Right lobe of liver (tissue), 4 donors: ENCODE results near the gene SEPTIN7.

ENCODE experiments used
- POLR2A ChIP-seq: fragments of 450-650 bp; IDR thresholded peaks from one replicate; pipeline ENCODE4 v1.6.1; 2017; ENCODE audit warnings: antibody characterized with exemption, mild to moderate bottlenecking
- TF ChIP-seq, protein P1 (sequence below), 4 donors: fragments of 200-600 bp in 3 of 4; fragments of 450-650 bp in 1 of 4; IDR thresholded peaks; one replicate each; pipeline versions ENCODE4 v1.5.1 to v1.8.0; 2016 to 2022; ENCODE audit warnings: antibody characterized with exemption in 4 of 4, mild to moderate bottlenecking in 2 of 4
- donor health status: DM: no; HTN: no; CAD: no.
- donor health status: DM: no; HTN: no; CAD: no.
- donor health status: DM: no; HTN: yes; CAD: no.

- TF ChIP-seq, protein P1, sequence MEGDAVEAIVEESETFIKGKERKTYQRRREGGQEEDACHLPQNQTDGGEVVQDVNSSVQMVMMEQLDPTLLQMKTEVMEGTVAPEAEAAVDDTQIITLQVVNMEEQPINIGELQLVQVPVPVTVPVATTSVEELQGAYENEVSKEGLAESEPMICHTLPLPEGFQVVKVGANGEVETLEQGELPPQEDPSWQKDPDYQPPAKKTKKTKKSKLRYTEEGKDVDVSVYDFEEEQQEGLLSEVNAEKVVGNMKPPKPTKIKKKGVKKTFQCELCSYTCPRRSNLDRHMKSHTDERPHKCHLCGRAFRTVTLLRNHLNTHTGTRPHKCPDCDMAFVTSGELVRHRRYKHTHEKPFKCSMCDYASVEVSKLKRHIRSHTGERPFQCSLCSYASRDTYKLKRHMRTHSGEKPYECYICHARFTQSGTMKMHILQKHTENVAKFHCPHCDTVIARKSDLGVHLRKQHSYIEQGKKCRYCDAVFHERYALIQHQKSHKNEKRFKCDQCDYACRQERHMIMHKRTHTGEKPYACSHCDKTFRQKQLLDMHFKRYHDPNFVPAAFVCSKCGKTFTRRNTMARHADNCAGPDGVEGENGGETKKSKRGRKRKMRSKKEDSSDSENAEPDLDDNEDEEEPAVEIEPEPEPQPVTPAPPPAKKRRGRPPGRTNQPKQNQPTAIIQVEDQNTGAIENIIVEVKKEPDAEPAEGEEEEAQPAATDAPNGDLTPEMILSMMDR (IDR thresholded peaks at IDR 0.05), result no peak
- TF ChIP-seq POLR2A, result no peak
Measured at GRCh38 chr7:35757574-35757973, 43.3 kb upstream of the SEPTIN7 start.
